Stimulated activated CD4-positive, alpha-beta T cell treated with anti-CD3 and anti-CD28 coated beads, Interleukin-15, amount 100 ng/mL, for 48 hours (primary cell): ENCODE results near the gene KIF3A.

ENCODE experiments used
- DNase-seq, 2 donors: peaks; one replicate each; pipeline ENCODE4 v3.0.0-alpha.2; 2020; ENCODE audit warnings: low read depth in 2 of 2

Gene KIF3A

GRCh38 chr5:132753135-132753987, 16.0 kb upstream of the KIF3A start:
- DNase-seq: no peak

GRCh38 chr5:132752581-132753125, 15.3 kb upstream of the KIF3A start:
- no peak for DNase-seq

GRCh38 chr5:132751971-132752580, 14.7 kb upstream of the KIF3A start:
- DNase-seq: no peak

- peak; percentile 31 to 36 for DNase-seq
Measured at GRCh38 chr5:132751444-132751843, 14.1 kb upstream of the KIF3A start.

GRCh38 chr5:132750471-132751230, 13.3 kb upstream of the KIF3A start:
- no peak for DNase-seq

- no peak for DNase-seq
Measured at GRCh38 chr5:132749506-132749905, 12.2 kb upstream of the KIF3A start.

- no peak for DNase-seq
Measured at GRCh38 chr5:132748522-132749000, 11.2 kb upstream of the KIF3A start.

GRCh38 chr5:132747616-132748440, 10.5 kb upstream of the KIF3A start:
- peak; percentile 26 to 32 for DNase-seq

- DNase-seq: peak; percentile 10 to 43
Measured at GRCh38 chr5:132746954-132747615, 9.7 kb upstream of the KIF3A start, which contains the start of gene CCNI2. Gene CCNI2 (plus strand): TSS chr5:132747426. CDS start chr5:132747496, 70 bp downstream.

GRCh38 chr5:132746592-132746953, 9.2 kb upstream of the KIF3A start:
- no peak for DNase-seq

GRCh38 chr5:132744659-132745058, 7.3 kb upstream of the KIF3A start:
- DNase-seq: no peak

- no peak for DNase-seq
Measured at GRCh38 chr5:132742626-132743025, 5.3 kb upstream of the KIF3A start.

GRCh38 chr5:132742158-132742557, 4.8 kb upstream of the KIF3A start:
- DNase-seq: no peak

GRCh38 chr5:132739232-132739631, 1.9 kb upstream of the KIF3A start:
- DNase-seq: no peak

GRCh38 chr5:132737982-132738681, 786 bp upstream of the KIF3A start:
- no peak for DNase-seq

GRCh38 chr5:132734687-132735086, 2.7 kb downstream of the KIF3A start:
- no peak for DNase-seq

GRCh38 chr5:132733499-132734148, 3.7 kb downstream of the KIF3A start:
- DNase-seq: no peak

- no peak for DNase-seq
Measured at GRCh38 chr5:132729896-132730295, 7.5 kb downstream of the KIF3A start.

- no peak for DNase-seq
Measured at GRCh38 chr5:132725745-132726144, 11.6 kb downstream of the KIF3A start.
